Measurements from ENCODE around the gene TCF4. TPM values are rescaled to one million over a fixed set of nuclear protein-coding genes. Genes with fewer than 3 reads are reported as not detected.

The TCF4 gene
- total RNA-seq, 1 donor from 2014 or later = 175 TPM

DNA sequence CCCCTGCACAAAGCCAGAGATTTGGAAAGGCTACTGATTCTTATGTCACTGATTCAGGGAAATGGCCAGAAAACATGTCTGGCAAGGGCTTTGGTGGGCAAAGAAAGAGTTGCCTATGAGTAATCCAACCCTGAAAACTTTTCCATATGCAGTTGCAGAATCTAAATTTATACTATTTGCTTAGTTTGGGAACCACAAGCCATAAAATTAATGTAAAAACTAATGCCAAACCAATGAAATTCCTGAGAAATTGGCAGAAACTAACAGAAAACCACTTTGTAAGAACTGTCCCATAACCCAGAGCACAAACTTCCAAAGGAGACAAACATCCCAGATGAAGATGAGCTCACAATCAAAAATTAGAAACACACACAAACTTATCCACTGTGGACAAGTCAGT lies 48.8 kb downstream of the TCF4 start:
- no peaks in the 10 kb centered on the region for H3K36me3 Mint-ChIP-seq (ENCODE audit: low read depth, unreplicated experiment)
- H3K27ac Mint-ChIP-seq (ENCODE audit: unreplicated experiment) = no peak overlapping the region
- DNase-seq (ENCODE audit: low spot score) = no peak
- TF ChIP-seq, protein P1, sequence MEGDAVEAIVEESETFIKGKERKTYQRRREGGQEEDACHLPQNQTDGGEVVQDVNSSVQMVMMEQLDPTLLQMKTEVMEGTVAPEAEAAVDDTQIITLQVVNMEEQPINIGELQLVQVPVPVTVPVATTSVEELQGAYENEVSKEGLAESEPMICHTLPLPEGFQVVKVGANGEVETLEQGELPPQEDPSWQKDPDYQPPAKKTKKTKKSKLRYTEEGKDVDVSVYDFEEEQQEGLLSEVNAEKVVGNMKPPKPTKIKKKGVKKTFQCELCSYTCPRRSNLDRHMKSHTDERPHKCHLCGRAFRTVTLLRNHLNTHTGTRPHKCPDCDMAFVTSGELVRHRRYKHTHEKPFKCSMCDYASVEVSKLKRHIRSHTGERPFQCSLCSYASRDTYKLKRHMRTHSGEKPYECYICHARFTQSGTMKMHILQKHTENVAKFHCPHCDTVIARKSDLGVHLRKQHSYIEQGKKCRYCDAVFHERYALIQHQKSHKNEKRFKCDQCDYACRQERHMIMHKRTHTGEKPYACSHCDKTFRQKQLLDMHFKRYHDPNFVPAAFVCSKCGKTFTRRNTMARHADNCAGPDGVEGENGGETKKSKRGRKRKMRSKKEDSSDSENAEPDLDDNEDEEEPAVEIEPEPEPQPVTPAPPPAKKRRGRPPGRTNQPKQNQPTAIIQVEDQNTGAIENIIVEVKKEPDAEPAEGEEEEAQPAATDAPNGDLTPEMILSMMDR (IDR thresholded peaks at IDR 0.05; ENCODE audit: unreplicated experiment) = no peak
- no peak overlapping the region for H3K4me3 Mint-ChIP-seq (ENCODE audit: unreplicated experiment)
- no peaks in the 10 kb centered on the region for H3K9me3 Mint-ChIP-seq (ENCODE audit: unreplicated experiment)
- peaks cover 3% of the 10 kb centered on the region for H3K27me3 Mint-ChIP-seq (ENCODE audit: unreplicated experiment)
- peaks cover 10% of the 10 kb centered on the region for H3K4me1 Mint-ChIP-seq (ENCODE audit: unreplicated experiment)

DNA sequence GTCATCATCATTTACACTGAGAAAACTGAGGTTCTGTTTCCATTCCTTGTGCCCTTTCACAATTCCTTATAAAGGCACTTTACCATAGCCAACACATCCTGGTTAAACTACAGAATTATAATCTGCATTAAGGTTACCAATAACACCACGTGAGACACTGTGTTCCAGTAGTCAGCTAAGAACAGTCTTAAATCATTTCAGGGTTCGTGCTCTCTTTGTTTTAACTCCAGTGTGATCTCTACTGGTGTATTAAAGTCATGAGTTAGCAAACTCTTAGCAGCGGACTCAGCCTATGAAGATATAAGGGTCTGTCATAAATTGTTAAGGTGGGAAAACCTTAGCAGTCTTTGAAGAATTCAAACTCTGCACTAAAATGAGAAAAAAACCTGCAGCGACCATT lies 53.0 kb downstream of the TCF4 start:
- Mint-ChIP-seq H3K4me3 (ENCODE audit: unreplicated experiment) (no peak overlapping the region), H3K36me3 (ENCODE audit: low read depth, unreplicated experiment) (no peaks in the 10 kb centered on the region), H3K27ac (ENCODE audit: unreplicated experiment) (no peak overlapping the region), H3K9me3 (ENCODE audit: unreplicated experiment) (no peaks in the 10 kb centered on the region), H3K27me3 (ENCODE audit: unreplicated experiment) (no peaks in the 10 kb centered on the region), H3K4me1 (ENCODE audit: unreplicated experiment) (peaks cover 15% of the 10 kb centered on the region)
- TF ChIP-seq, protein P1 (IDR thresholded peaks at IDR 0.05; ENCODE audit: unreplicated experiment) = no peak
- no peak for DNase-seq (ENCODE audit: low spot score)

DNA sequence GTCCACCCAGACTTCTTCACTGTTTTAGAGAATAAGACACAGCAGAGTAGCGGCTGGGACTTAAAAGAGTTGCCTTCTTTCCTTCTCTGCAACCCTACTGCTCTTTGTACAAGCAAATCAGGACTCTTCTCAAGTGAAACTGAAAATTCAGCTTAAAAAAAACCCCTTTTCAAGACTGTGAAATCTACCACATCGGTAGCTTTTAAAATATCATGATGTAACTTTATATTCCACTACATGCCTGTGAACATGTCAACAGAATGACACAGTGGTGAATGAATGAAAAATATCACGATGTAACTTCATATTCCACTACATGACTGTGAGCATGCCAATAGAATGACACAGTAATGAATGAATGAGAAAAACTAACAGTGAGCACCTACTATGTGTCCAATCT lies 53.4 kb downstream of the TCF4 start:
- H3K4me1 Mint-ChIP-seq (ENCODE audit: unreplicated experiment) = peaks cover 20% of the 10 kb centered on the region
- H3K9me3 Mint-ChIP-seq (ENCODE audit: unreplicated experiment) = no peaks in the 10 kb centered on the region
- DNase-seq (ENCODE audit: low spot score) = no peak
- H3K36me3 Mint-ChIP-seq (ENCODE audit: low read depth, unreplicated experiment) = no peaks in the 10 kb centered on the region
- no peak overlapping the region for H3K4me3 Mint-ChIP-seq (ENCODE audit: unreplicated experiment)
- TF ChIP-seq, protein P1 (IDR thresholded peaks at IDR 0.05; ENCODE audit: unreplicated experiment) = no peak
- H3K27me3 Mint-ChIP-seq (ENCODE audit: unreplicated experiment) = no peaks in the 10 kb centered on the region
- H3K27ac Mint-ChIP-seq (ENCODE audit: unreplicated experiment) = no peak overlapping the region

DNA sequence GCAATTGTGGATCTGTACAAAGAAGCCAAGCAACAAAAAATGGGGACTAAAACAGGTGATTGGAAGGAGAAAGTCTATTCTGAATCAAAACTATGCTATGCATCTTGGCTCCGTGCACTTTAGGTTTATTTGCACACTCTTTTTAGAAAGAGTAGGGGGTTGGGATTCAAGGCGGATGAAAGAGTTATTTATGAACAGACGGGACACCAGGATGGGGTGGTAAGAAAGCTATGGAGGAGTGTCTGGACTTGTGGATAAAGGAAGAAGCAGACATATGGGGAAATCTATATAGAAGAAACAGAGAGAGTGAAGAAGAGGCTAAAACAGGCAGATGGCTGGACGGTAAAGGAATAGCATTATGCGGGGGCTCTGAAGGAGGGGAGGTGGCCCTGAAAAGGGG lies 57.8 kb downstream of the TCF4 start:
- no peaks in the 10 kb centered on the region for H3K27me3 Mint-ChIP-seq (ENCODE audit: unreplicated experiment)
- H3K27ac Mint-ChIP-seq (ENCODE audit: unreplicated experiment) = no peak overlapping the region
- peaks cover 34% of the 10 kb centered on the region for H3K4me1 Mint-ChIP-seq (ENCODE audit: unreplicated experiment)
- no peaks in the 10 kb centered on the region for H3K9me3 Mint-ChIP-seq (ENCODE audit: unreplicated experiment)
- H3K4me3 Mint-ChIP-seq (ENCODE audit: unreplicated experiment) = no peak overlapping the region
- DNase-seq (ENCODE audit: low spot score) = no peak
- TF ChIP-seq, protein P1 (IDR thresholded peaks at IDR 0.05; ENCODE audit: unreplicated experiment) = no peak
- no peaks in the 10 kb centered on the region for H3K36me3 Mint-ChIP-seq (ENCODE audit: low read depth, unreplicated experiment)

DNA sequence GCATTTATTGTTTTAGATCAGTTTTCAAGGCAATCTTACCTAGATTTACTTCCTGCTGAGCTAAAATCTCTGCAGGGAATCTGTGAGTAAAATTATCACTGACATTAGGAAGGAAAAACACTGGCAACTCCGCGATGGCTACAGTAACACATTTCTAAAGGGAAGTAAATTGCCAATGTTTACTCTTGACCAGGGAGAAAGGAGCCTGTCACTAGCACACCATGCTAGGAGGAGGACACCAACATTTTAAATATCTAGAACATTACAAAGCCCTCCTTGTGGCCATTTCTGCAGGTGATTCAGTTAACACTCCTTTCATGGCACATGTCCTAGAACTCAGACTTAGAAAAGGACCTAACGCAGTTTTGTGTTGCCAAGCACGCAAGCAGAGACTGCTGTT lies 58.4 kb downstream of the TCF4 start:
- H3K4me1 Mint-ChIP-seq (ENCODE audit: unreplicated experiment) = peaks cover 37% of the 10 kb centered on the region
- DNase-seq (ENCODE audit: low spot score) = no peak
- no peaks in the 10 kb centered on the region for H3K27me3 Mint-ChIP-seq (ENCODE audit: unreplicated experiment)
- H3K36me3 Mint-ChIP-seq (ENCODE audit: low read depth, unreplicated experiment) = no peaks in the 10 kb centered on the region
- H3K9me3 Mint-ChIP-seq (ENCODE audit: unreplicated experiment) = no peaks in the 10 kb centered on the region
- TF ChIP-seq, protein P1 (IDR thresholded peaks at IDR 0.05; ENCODE audit: unreplicated experiment) = no peak
- H3K27ac Mint-ChIP-seq (ENCODE audit: unreplicated experiment) = no peak overlapping the region
- H3K4me3 Mint-ChIP-seq (ENCODE audit: unreplicated experiment) = no peak overlapping the region

Measured in endothelial cell (in vitro differentiated cells).